ENCODE data around the gene WDR82.

GRCh38 chr3:52281981-52282801 is 3.7 kb upstream of the WDR82 start:
- no peak for TF ChIP-seq CTCF (conservative IDR thresholded peaks at IDR 0.05; ENCODE audit: low read length)
- TF ChIP-seq EZH2phosphoT487 (IDR thresholded peaks at IDR 0.05; ENCODE audit: borderline replicate concordance), result no peak
